ENCODE results near the gene TAF1A.

TAF1A gene

GRCh38 chr1:222529916-222530315 is 59.8 kb downstream of the TAF1A start:
- no peak for DNase-seq

GRCh38 chr1:222529181-222529580 is 60.6 kb downstream of the TAF1A start:
- no peak for DNase-seq

- DNase-seq, result no peak
Measured at GRCh38 chr1:222525951-222526350, 63.8 kb downstream of the TAF1A start.

- DNase-seq, result no peak
Measured at GRCh38 chr1:222523852-222524251, 65.9 kb downstream of the TAF1A start.

- DNase-seq, result no peak
Measured at GRCh38 chr1:222522105-222522915, 67.4 kb downstream of the TAF1A start.

- DNase-seq, result no peak
Measured at GRCh38 chr1:222521299-222522104, 68.2 kb downstream of the TAF1A start.
